ENCODE measurements around the gene BCAS3.

BCAS3 gene

DNA sequence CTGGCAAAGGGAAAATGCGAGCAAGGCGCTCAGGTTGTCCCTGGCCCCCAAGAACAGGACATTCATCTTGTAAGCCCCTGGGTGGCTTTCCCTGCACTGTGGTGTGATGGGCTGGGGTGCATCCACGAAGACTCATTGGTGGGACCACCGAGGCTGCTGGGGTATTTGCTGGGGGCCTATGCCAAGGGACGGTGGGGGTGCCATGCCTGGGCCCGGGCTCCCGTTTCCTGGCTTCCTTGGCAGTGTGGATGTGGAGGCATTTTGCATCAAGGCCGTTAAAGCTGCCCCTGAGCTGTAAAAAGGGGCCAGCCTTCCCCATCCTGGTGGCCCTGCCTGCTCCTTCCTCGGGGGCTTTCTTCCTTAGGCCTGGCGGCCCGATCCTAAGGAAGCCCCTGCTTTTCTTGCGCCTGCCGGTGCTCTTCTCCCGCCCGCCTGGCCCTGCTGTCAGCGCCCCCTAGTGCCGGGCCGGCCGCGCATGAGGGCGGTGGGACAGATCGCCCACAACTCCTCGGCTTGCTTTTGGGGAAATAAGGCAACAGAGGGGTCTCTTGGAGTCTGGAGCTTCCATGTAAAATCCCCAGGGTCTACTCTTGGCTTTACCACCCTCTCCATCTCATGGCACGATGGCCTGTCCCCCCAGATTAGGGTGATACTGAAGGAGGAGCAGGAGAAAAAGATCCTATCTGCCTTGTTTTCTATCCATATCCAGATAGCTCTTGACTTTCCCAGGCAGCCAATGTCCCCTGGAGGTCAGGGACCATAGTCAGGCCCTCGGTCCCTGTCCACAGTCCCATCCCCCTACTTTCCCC, 712.2 kb downstream of the BCAS3 start:
- no peak for DNase-seq (ENCODE audit: low read depth in 1 of 2, low spot score in 1 of 2)

DNA sequence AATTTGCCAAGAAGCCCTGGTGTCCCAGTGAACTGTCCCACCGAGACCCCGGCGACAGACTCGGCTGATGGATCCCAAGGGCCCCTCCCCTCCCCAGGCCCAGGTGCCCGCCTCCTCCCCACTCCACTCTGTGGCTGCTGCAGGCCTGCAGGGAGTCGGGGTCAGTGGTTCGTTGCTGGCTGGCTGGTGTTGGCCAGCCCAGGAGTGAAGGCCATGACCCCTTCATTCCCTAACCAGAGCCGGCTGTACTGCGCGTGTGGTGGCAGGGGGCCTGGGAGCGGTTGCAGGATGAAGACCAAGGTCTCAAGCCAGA, 712.8 kb downstream of the BCAS3 start:
- no peak for DNase-seq (ENCODE audit: low read depth in 1 of 2, low spot score in 1 of 2)

DNA sequence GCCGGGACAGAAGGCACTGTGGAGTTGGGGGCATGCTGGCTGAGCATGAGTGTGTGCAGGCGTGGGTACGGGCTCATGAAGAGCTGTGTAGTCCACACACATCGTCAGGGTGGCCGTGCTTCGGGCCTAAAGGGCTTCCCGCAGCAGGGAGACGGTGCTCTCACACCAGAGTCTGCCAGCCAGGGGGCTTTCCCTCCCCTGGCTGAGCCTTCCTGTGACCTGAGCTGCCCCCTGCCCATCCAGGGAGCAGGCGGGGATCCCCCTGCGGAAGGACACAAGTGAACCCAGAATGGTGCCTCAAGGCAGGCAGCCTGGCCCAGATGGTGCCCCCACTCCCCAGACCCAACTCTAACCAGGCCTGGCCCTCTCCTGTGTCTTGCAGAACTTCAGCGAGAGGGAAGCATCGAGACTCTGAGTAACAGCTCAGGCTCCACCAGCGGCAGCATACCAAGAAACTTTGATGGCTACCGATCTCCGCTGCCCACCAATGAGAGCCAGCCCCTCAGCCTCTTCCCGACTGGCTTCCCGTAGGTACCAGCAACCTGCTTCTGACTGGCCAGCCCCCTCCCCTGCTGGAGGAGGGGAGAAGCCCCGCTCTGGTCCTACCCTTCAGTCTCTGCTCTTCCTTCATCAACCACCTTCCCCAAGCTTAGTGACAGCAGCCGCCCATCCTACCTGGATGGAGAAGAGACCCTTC, 714.1 kb downstream of the BCAS3 start:
- DNase-seq (ENCODE audit: low read depth in 1 of 2, low spot score in 1 of 2): no peak

DNA sequence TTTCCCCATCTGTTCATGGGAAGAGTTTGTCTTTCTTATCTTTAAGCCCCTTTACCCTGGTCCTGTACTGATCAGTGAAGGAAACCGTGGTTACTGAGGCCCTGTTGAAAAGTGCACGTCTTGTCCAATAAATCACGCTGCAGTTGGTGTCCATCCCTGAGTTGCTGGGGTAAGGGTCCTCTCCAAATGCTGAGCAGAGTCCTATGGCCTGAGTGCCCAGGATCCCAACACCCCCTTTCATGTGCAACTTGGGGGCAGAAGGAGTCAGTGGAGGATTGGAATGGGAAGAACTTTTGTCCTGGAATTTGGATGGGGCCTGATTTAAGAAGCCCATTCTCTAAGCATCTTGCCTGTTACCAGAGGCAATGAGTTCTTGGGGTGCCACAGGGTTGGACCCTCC, 715.0 kb downstream of the BCAS3 start:
- no peak for DNase-seq (ENCODE audit: low read depth in 1 of 2, low spot score in 1 of 2)

GRCh38 chr17:61393550-61393903, 715.9 kb downstream of the BCAS3 start:
- no peak for DNase-seq (ENCODE audit: low read depth in 1 of 2, low spot score in 1 of 2)

DNA sequence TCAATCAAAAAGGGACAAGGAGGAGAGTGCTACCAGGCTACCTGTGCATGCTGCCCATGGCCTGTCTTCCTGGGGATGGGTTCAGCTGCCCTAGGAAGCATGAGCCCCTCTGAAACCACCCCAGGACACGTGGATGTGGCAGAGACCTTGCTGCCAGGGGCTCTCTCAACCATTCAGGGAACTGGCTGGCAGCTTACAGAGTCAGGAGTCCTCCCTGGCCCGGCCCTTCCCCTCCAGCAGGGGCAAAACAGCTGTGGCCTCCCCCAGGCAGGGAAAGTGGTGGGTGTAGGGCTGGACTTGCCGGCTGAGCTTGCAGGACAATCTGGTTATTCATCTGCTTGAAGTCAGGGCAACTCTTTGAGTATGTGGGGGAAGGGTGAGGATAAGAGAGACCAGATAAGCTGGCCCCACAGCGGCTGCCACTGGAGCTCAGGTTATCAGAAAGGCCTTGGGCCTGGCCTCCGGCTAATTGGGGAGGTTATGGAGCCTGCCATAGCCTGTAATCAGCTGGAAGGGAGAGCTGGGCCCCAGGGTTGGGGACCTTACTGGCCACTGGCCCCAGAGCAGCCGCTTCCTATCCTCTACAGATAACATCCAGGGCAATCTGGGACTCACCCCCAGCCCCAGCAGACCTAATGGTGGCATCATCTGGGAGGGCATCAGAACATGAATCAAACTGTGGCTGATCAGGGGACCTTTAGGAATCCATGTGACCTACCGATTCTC, 716.4 kb downstream of the BCAS3 start:
- no peak for DNase-seq (ENCODE audit: low read depth in 1 of 2, low spot score in 1 of 2)

- no peak for DNase-seq (ENCODE audit: low read depth in 1 of 2, low spot score in 1 of 2)
Observed at GRCh38 chr17:61394630-61395408, 717.2 kb downstream of the BCAS3 start.

GRCh38 chr17:61395409-61395982, 717.8 kb downstream of the BCAS3 start:
- DNase-seq (ENCODE audit: low read depth in 1 of 2, low spot score in 1 of 2): no peak

DNA sequence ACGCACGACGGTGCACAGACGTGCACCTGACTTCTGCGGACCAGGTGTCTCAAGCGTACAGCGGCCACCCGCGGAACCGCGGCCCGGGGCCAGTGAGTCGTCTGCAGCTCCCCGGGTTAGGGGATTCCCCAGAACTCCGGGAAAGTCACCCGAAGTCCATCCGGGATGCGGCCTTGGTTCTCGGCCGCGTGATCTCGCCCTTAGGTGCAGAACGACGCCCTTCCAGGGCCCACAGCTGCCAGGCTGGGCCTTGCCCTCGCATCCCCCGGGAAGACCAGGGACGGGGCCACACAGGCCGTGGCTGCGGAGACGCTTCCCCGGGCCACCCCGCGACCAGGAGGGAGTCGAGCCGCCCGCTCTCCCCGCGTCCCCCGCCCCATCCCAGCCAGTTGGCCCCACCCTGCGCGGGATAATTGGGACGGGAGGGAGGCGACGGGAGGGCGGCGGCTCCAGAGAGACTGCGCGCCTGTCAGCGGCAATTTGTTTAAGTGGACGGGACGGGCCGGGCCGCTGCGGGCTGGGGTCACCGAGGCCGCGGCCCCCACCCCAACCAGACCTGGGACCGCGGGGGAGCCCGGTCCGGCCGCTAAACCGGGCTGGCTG, 718.4 kb downstream of the BCAS3 start:
- no peak for DNase-seq (ENCODE audit: low read depth in 1 of 2, low spot score in 1 of 2)

DNA sequence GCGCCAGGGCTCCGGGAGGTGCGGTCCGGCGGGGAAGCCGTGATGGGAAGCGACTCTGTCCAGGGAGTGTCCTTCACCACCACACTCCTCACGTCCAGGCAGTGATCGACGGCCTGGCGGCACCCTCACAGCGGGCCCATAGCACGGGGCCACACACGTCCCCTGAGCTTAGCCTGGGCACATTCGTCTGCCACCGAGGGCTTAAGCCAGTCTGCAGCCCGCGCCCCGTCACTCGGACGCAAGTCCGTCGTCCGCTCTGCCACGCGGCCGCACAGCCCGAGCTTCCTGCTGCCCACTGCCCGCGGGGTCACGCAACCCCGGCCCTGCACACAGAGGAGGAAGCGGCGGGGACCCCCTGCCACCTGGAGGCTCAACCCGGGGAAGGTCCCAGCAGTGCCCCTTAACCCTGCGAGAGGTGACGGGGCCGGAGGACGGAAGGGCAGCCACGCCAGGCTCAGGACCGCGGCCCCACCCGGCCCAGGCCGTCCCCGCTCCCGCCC, 719.0 kb downstream of the BCAS3 start:
- no peak for DNase-seq (ENCODE audit: low read depth in 1 of 2, low spot score in 1 of 2)

GRCh38 chr17:61397086-61397842, 719.6 kb downstream of the BCAS3 start:
- DNase-seq (ENCODE audit: low read depth in 1 of 2, low spot score in 1 of 2): no peak

- DNase-seq (ENCODE audit: low read depth in 1 of 2, low spot score in 1 of 2): no peak
Observed at GRCh38 chr17:61398721-61399130, 721.1 kb downstream of the BCAS3 start.

DNA sequence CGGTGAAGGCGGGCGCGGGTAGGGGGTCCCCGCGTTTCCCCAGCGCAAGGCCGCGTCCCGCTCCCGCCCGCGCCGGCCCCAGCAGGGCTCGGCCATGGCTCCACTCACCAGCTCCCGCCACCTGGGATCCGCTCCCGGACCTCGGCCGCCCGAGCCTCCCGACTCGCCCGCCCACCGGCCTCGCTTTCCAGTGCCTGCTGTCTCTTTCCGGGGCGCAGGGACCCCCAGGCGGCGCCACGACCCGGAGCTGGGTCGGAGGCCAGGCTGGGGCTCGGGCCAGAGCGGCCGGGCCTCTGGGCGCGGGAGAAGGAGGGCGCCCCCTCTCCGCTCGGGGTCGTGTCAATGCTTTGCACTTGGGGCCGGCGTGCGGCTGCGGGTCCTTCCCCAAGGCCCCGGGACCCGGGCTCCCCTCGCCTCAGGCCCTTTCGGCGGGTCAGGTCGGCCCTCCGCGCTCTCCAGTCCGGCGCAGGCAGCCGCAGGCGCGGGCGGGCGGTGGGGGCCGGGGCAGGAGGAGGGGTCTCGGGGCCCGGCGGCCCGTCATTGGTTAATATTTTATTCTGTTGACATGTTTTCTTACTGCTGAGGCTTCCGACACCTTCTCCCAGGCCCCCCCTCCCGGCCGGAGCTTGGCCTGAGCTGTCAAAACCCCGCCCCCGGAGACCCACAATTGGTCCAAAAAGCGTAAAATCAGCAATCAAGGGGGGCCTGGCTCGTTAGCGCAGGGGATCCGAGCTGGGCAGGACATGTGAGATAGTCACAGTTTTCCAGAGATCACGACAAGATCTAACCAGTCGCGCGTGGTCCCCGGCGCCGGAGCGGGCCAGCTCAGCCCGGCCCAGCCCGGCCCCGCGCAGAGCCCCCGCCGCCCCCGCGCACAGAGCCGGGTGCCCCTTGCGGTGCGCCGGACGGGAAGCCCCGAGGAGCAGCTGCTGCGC, 721.7 kb downstream of the BCAS3 start, which contains the start of gene TBX2:
Gene TBX2 (plus strand): TSS at position 713 of the 935 bp plus-strand sequence. CDS start 334 bp downstream, outside the sequence.
- DNase-seq (ENCODE audit: low read depth in 1 of 2, low spot score in 1 of 2): no peak

DNA sequence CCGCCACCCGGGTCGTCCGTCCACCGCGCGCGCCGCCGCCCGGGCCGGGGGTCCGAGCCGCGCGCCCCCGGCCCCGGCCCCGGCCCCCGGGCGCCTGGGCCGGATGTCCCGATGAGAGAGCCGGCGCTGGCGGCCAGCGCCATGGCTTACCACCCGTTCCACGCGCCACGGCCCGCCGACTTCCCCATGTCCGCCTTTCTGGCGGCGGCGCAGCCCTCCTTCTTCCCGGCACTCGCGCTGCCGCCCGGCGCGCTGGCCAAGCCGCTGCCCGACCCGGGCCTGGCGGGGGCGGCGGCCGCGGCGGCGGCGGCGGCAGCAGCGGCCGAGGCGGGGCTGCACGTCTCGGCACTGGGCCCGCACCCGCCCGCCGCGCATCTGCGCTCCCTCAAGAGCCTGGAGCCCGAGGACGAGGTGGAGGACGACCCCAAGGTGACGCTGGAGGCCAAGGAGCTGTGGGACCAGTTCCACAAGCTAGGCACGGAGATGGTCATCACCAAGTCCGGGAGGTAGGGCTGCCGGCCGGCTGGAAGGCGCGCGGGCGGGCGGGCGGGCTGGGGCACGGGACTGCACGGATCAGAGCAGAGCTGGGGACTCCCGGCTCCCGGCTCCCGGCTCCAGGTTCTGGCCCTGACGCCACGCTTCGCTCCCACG, 722.5 kb downstream of the BCAS3 start:
- DNase-seq (ENCODE audit: low read depth in 1 of 2, low spot score in 1 of 2): no peak

DNA sequence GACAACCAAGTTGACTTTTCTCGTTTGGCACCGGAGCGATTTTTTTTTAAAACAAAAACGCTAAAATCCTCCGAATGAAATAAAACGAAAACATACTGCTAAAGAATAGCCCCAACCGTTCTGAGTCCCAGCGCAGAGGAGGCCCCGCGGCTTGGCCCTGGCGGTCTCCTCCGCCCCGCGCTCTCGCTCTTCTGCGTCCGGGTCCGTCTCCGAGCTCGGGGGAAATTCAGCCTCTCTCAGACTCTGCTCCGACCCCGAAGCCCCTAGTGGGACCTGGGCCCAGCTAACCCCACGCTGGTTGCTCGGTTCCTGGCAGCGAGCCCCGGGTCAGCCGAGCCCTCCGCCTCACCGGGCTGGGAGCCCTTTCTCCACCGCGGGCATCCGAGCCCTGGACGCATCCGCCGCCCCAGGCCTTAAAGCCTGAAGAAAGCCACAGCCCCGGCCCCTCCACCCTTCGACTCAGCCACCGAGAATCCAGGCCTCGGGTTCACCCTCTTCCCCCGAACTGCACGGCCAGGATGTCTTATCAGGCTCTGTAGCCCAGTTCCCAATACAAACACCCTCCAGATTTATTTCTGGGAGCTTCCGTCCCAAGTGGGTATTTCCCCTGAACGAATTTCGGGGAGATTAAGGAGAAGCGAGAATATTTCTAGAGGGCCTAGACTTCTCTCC, 723.2 kb downstream of the BCAS3 start:
- DNase-seq (ENCODE audit: low read depth in 1 of 2, low spot score in 1 of 2): no peak

DNA sequence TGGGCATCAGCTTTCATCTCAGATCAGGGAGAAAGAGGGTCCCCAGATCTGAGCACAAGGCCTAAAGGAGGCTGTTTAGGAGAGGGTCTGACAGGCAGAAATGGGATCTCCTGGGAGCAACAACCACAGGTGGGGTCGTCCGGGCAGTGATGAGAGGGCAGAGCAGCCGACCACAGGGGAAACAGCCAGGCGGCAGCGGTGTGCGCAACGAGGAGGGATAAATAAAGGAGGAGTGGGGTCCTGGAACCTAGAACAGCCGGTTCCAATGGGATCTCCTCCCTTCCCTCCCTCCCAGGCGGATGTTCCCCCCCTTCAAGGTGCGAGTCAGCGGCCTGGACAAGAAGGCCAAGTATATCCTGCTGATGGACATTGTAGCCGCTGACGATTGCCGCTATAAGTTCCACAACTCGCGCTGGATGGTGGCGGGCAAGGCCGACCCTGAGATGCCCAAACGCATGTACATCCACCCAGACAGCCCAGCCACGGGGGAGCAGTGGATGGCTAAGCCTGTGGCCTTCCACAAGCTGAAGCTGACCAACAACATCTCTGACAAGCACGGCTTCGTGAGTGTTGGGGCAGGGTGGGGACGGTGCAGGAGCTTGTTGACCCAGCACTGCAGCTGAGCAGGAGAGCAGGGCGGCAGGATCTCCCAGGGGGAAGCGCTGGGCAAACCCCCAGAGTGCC, 723.9 kb downstream of the BCAS3 start:
- DNase-seq (ENCODE audit: low read depth in 1 of 2, low spot score in 1 of 2): no peak

- no peak for DNase-seq (ENCODE audit: low read depth in 1 of 2, low spot score in 1 of 2)
Observed at GRCh38 chr17:61402073-61402541, 724.5 kb downstream of the BCAS3 start.

All from activated T-helper 1 cell treated with anti-CD3 and anti-CD28 coated beads, Interleukin-2, amount 50 U/mL, for 16 hours (primary cell).